Stimulated activated naive CD8-positive, alpha-beta T cell treated with anti-CD3 and anti-CD28 coated beads, Interleukin-15, Interleukin-2, amounts not matched to agents 100 U/mL and 50 U/mL, for 24 hours (primary cell): Measurements from ENCODE around the gene EIF1.

Source experiments
- ATAC-seq: fragments of 150-1000 bp; cut with Tn5 transposase; one replicate; pipeline ENCODE4 v1.10.0; 2021
- DNase-seq: peaks from one replicate; pipeline ENCODE4 v3.0.0; 2021

EIF1 gene

DNA sequence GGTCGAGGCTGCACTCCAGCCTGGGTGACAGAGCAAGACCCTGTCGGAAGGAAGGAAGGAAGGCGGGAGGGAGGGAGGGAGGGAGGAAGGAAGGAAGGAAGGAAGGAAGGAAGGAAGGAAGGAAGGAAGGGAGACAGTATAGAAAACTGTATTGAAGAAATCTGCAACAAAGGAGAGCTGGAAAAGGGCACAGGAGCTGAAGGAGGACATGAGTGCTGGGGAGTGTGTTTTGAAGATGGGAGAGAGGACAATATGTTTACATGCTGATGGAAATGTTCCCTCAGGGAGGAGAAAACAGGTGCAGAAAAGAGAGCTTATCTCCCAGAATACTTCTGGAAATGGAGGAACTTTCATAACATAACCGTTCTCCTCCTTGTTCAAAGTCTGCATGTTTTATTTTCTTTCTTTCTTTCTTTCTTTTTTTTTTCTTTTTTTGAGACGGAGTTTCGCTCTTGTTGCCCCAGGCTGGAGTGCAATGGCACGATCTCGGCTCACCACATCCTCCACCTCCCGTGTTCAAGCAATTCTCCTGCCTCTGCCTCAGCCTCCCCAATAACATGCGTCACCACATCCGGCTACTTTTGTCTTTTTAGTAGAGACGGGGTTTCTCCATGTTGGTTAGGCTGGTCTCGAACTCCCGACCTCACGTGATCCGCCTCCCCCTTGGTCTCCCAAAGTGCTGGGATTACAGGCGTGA is 48.4 kb downstream of the EIF1 start:
- DNase-seq (no peak), ATAC-seq (no peak)

DNA sequence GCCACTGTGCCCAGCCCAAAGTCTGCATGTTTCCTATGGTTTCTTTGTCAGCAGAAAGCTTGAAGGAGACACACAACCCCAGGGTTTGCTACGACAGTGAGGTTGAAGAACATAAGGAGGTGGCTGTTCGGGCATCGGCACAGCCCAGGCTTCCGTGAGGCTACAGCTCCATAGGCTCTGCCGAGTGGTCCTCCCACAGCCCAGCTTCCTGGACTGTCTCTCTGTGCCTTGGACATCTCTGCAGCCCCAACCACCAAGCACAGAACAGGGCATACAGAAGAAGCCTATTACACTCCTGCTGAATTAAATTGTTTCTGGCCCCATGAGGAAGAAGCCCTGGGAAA is 49.0 kb downstream of the EIF1 start:
- ATAC-seq (no peak), DNase-seq (no peak)

DNA sequence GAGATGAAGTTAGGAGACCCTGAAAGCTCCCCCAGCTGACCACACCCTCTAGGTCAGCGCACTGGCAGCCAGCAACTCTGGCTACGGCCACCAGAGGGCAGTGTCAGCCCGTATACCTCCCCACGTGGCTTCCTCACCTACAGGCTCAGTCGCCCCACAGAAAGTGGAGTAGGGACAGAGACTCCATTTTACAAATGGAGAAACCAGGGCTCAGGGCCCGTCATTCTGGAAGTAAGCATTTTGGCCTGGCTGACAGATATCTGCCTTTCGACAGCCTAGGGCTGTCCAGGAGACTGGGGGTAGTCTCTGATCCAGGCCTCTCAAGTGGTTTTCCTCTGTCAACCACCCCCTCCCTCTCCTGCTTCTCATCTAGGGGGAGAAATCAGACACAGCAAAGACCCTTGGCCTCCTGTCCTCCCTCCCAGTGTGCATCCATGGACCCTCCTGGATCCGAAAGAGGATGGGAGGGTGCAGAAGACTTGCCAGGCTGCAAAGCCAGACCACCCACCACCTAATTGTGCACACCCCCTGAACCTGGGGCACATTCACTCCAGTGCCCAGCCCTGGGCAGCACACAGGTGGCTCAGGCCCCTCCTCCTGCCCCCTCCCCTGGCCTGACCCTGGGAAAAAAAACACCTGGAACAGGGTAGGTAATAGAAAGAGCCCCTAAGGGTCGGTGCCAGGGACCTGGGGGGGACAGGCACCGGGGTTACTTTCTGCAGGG is 49.6 kb downstream of the EIF1 start:
- peak; percentile 91 for ATAC-seq
- DNase-seq, result peak; percentile 84

DNA sequence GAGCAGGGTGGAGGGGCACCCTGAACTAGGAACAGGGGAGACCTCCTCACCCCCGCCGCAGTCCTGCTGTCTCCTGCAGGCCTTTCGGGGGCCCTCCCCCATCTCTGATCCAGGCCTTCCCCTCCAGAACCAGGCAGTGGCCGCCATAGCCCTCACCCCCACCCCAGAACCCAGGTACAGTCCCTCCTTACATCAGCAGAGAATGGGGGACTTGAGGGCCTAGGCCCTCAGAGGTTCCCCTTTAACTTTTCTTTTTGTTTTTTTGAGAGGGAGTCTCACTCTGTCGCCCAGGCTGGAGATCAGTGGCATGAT is 50.1 kb downstream of the EIF1 start:
- no peak for ATAC-seq
- no peak for DNase-seq

DNA sequence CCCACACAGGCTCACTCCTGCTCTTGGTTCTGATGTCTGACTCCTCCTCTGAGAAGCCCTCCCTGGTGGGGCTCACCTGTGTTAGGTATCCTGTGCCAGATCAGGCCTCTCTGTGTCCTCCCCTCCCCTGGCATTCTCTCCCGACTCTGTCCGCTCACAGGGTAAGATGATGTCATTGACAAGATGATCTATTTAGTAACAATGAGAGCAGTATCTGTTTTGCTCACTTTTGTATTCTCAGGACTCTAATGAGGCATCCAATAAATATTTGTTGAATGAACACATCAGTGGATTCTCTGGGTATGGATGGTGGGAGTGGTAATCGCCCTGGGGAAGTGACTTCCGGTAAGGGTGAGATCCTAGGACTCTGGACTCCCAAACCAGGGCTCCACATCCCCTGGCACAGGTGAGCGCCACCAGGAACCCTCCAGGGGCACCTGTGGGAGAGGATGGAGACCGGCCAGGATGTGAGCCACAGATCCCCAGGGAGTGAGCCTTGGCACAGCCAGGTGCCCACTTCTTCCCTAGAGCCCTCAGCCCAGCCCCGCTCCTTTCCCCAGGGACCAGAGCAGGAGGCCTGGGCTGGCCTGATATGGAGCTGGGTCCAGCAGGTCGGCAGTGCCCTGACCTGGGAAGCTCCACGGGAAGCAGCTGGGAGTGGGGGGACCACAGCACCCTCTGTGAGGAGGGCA is 51.1 kb downstream of the EIF1 start:
- DNase-seq (no peak), ATAC-seq (no peak)

- DNase-seq, result no peak
- no peak for ATAC-seq
Measured at GRCh38 chr17:41740506-41740905, 51.8 kb downstream of the EIF1 start.

DNA sequence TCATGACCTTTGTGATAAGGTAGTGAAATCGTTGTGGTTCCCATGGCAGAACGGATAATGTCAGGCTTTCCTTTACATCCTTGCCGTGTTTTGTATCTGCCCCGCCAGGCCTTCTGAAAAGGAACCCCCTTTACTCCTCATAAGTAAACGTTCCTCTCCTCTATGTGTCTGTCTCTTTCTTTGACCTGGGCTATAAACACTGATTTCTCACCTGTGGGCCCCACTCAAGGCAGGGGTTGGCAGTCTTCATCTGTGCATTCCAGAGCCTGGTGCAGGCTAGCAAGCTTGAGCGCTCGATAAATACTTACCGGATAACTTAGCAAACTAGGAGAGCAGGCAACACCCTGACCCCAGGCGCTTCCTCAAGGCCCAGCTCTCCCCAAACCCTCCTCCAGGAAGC is 53.0 kb downstream of the EIF1 start:
- DNase-seq (no peak), ATAC-seq (no peak)
